Activated CD8-positive, alpha-beta T cell treated with anti-CD3 and anti-CD28 coated beads for 36 hours (primary cell): ENCODE data around the gene MCF2L. TPM values are rescaled to one million over a fixed set of nuclear protein-coding genes. Genes with fewer than 3 reads are reported as not detected.

Experiments
- ATAC-seq: fragments of 200-7000 bp; cut with Tn5 transposase; one replicate; pipeline ENCODE4 v1.10.0; 2021; ENCODE audit warnings: mild to moderate bottlenecking, moderate library complexity
- CTCF ChIA-PET: fragments of 350-600 bp; sonication (Branson Sonifier 250); formaldehyde crosslinking; loops from one replicate; lab custom pipeline; 2021; ENCODE audit warnings: antibody characterized with exemption; lab: Charles Lee
- POLR2A ChIA-PET: fragments of 350-600 bp; sonication (Branson Sonifier 250); formaldehyde crosslinking; loops from one replicate; lab custom pipeline; 2021; ENCODE audit warnings: antibody characterized with exemption; lab: Charles Lee
- DNase-seq: peaks from one replicate; pipeline ENCODE4 v3.0.0-alpha.2; 2020
- H3K27ac Mint-ChIP-seq: one replicate; pipeline ENCODE4 v1.8.0; 2021; ENCODE audit warnings: mild to moderate bottlenecking, mixed read lengths
- H3K27me3 Mint-ChIP-seq: one replicate; pipeline ENCODE4 v1.8.0; 2021; ENCODE audit warnings: mixed read lengths
- H3K36me3 Mint-ChIP-seq: one replicate; pipeline ENCODE4 v1.8.0; 2021; ENCODE audit warnings: low read depth, mixed read lengths
- H3K4me1 Mint-ChIP-seq: one replicate; pipeline ENCODE4 v1.8.0; 2021; ENCODE audit warnings: low read depth, mixed read lengths
- H3K4me3 Mint-ChIP-seq: one replicate; pipeline ENCODE4 v1.8.0; 2021; ENCODE audit warnings: mild to moderate bottlenecking, moderate library complexity, mixed read lengths
- H3K9me3 Mint-ChIP-seq: one replicate; pipeline ENCODE4 v1.8.0; 2021; ENCODE audit warnings: mixed read lengths
- CTCF ChIP-seq: fragments of 200-600 bp; IDR thresholded peaks from one replicate; pipeline ENCODE4 v1.8.0; 2022; ENCODE audit warnings: antibody characterized with exemption, mild to moderate bottlenecking
- intact Hi-C: fragments of 100-400 bp; cut with micrococcal nuclease; formaldehyde crosslinking; loops from one replicate; pipeline ENCODE4 v1.10.0; 2022
- total RNA-seq, 2 experiments: library from RNA; stranded (reverse); gene quantifications; one replicate each; pipeline ENCODE4 v1.2.3, GENCODE V29; 2021

The MCF2L gene
- total RNA-seq, 2 experiments from 2014 or later: 7.6 to 8.9 TPM

GRCh38 chr13:113002913-113003290, 33.9 kb downstream of the MCF2L start:
- Mint-ChIP-seq H3K36me3 (peaks cover 5% of the 10 kb centered on the region), H3K4me1 (peaks cover 16% of the 10 kb centered on the region), H3K4me3 (no peak overlapping the region), H3K9me3 (peaks cover 4% of the 10 kb centered on the region), H3K27me3 (peaks cover 2% of the 10 kb centered on the region), H3K27ac (no peak overlapping the region)
- CTCF ChIA-PET: no interaction called here
- POLR2A ChIA-PET: interaction anchor here (0.7 kb wide), 1 partner anchor 35 kb away, joined by 3 read pairs; no protein-coding TSS in a partner anchor
- intact Hi-C loops: no loop called here
- ATAC-seq: no peak
- no peak for DNase-seq
- no peak for TF ChIP-seq CTCF

DNA sequence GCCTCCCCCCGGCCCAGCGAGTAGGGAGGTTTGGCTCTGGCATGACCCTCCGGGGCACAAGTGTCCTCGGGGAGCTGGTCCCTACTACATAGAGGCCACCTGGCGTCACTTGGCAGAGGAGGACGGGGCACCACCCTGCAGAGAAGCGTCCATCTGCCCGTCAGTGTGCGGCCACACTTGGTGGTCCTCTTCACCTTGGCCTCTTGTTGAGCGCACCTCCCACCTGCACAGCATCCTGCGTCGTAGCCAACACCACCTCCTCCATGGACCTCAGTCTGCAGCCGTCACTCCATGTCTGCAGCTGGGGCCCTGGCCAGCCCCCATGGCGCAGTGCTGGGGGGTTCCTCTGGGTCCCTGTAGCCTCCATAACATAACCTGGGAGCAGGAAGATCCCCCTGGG, 35.1 kb downstream of the MCF2L start:
- Mint-ChIP-seq H3K27ac (no peak overlapping the region), H3K4me3 (no peak overlapping the region)

DNA sequence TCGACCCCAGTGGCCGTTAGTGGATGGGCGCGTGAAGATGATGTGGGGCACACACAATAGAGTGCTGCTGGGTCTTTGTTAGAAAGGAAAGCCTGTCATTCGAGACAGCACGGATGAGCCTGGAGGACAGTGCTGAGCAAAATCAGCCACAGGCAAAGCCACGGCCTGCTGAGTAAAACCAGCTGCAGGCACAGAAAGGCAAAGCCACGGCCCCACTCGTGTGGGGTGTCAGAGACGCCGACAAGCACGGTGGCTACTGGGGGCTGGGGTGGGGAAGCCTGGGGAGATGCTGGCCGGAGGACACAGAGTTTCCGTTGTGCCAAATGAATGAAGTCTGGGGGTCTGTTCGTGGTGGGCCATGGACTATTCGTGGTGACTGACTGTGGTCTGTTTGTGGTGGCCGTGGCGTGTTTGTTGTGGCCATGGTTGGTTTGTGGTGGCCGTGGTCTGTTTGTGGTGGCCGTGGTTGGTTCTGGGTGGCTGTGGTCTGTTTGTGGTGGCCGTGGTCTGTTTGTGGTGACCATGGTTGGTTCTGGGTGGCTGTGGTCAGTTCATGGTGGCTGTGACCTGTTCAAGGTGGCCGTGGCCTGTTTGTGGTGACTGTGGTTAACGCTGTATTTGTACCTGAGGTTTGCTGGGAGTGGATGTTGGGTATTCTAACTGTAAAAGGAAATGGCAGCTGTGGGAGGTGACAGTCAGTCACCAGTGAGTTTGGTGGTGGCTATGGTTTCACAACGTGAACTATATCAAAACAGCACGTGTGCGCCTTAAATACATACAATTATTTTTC, 36.3 kb downstream of the MCF2L start:
- intact Hi-C loops: no loop called here
- DNase-seq: peak; percentile 45
- H3K4me3 Mint-ChIP-seq: peak overlapping the region; percentile 66
- peak overlapping the region; percentile 80 for H3K27ac Mint-ChIP-seq
- peaks cover 5% of the 10 kb centered on the region for H3K36me3 Mint-ChIP-seq
- peaks cover 14% of the 10 kb centered on the region for H3K4me1 Mint-ChIP-seq
- H3K27me3 Mint-ChIP-seq: peaks cover 2% of the 10 kb centered on the region
- POLR2A ChIA-PET: interaction anchor here (1.6 kb wide), 1 partner anchor 22 kb away, joined by 4 read pairs; no protein-coding TSS in a partner anchor
- CTCF ChIA-PET: no interaction called here
- TF ChIP-seq CTCF: no peak
- peak; percentile 44 for ATAC-seq
- peaks cover 4% of the 10 kb centered on the region for H3K9me3 Mint-ChIP-seq

More for the DNA sequence above, 35.1 kb downstream of the MCF2L start:
- TF ChIP-seq CTCF: no peak
- POLR2A ChIA-PET: no interaction called here
- CTCF ChIA-PET: no interaction called here
- peaks cover 16% of the 10 kb centered on the region for H3K4me1 Mint-ChIP-seq
- intact Hi-C loops: no loop called here
- ATAC-seq (no peak), DNase-seq (no peak)
- H3K27me3 Mint-ChIP-seq: peaks cover 2% of the 10 kb centered on the region
- H3K36me3 Mint-ChIP-seq: peaks cover 5% of the 10 kb centered on the region
- peaks cover 4% of the 10 kb centered on the region for H3K9me3 Mint-ChIP-seq

DNA sequence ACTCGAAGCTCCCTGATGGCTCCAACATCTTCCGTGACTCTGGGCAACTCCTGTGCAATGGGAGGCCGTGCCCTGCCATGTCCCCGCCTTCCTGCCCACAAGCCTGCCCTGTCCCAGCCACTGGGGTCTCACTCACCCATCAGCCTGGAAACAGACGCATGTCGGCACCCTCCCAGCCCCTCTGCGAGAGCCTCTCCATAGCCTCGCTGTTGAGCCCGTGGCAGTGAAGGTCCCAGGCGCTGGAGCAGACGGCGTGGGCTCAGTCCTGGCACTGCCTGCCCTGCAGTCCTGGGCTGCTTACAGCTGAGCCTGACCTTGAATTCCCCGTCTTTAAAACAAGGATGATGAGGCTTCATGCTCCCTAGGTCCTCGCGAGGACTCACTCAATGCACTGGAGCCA, 37.0 kb downstream of the MCF2L start:
- no peak overlapping the region for H3K27ac Mint-ChIP-seq
- H3K4me1 Mint-ChIP-seq: peaks cover 12% of the 10 kb centered on the region
- peaks cover 2% of the 10 kb centered on the region for H3K27me3 Mint-ChIP-seq
- ATAC-seq (no peak), DNase-seq (no peak)
- H3K9me3 Mint-ChIP-seq: peaks cover 4% of the 10 kb centered on the region
- H3K4me3 Mint-ChIP-seq: no peak overlapping the region
- peaks cover 5% of the 10 kb centered on the region for H3K36me3 Mint-ChIP-seq
- ChIA-PET POLR2A (interaction anchor here (1.6 kb wide), 1 partner anchor 23 kb away, joined by 4 read pairs; no protein-coding TSS in a partner anchor), CTCF (no interaction called here)
- TF ChIP-seq CTCF: no peak
- intact Hi-C loops: no loop called here

- ChIA-PET CTCF (no interaction called here), POLR2A (interaction anchor here (1.6 kb wide), 1 partner anchor 24 kb away, joined by 4 read pairs; no protein-coding TSS in a partner anchor)
- Mint-ChIP-seq H3K36me3 (peaks cover 5% of the 10 kb centered on the region), H3K27ac (no peak overlapping the region), H3K9me3 (peaks cover 4% of the 10 kb centered on the region), H3K27me3 (peaks cover 2% of the 10 kb centered on the region), H3K4me1 (peaks cover 12% of the 10 kb centered on the region), H3K4me3 (no peak overlapping the region)
- intact Hi-C loops: no loop called here
- TF ChIP-seq CTCF: no peak
- DNase-seq (no peak), ATAC-seq (no peak)
Measured at GRCh38 chr13:113006660-113007059, 37.6 kb downstream of the MCF2L start.
